Measurements from ENCODE around the gene FKBP3. TPM values are rescaled to one million over a fixed set of nuclear protein-coding genes. Genes with fewer than 3 reads are reported as not detected.
"Not testable (repeated sequence)": the region's sequence is repeated elsewhere in the genome, so short reads cannot be mapped to it uniquely, and the experiment has no call there.

FKBP3 gene
- total RNA-seq, 2 donors from 2014 or later, result 153 to 188 TPM

DNA sequence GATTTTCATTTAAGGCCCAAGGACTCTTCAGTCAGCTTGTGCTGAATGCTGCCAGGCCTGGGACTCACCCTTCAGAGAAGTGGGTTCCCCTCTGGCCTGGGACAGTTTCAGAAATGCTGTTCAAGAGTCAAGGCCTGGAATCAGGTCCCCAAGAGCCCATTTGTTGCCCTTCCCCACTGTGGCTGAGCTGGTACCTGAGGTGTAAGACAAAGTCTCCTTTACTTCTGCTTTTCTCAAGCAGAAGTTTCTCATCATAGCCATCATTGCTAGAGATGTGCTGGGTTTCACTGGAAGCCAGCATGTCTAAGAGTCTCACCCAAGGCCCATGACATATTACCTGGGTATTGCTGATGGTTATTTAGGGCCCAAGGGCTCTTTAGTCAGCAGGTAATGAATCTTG lies 10.4 kb upstream of the FKBP3 start:
- no peak for DNase-seq
- no peak overlapping the region for H3K4me3 Mint-ChIP-seq
- H3K36me3 ChIP-seq (ENCODE audit: control insufficient read depth, insufficient read depth, low read length), result no peaks in the 10 kb centered on the region
- H3K4me3 ChIP-seq (ENCODE audit: low read length), result no peak overlapping the region
- no peaks in the 10 kb centered on the region for H3K4me1 ChIP-seq (ENCODE audit: control insufficient read depth, insufficient read depth, low read length)
- TF ChIP-seq, protein P1, sequence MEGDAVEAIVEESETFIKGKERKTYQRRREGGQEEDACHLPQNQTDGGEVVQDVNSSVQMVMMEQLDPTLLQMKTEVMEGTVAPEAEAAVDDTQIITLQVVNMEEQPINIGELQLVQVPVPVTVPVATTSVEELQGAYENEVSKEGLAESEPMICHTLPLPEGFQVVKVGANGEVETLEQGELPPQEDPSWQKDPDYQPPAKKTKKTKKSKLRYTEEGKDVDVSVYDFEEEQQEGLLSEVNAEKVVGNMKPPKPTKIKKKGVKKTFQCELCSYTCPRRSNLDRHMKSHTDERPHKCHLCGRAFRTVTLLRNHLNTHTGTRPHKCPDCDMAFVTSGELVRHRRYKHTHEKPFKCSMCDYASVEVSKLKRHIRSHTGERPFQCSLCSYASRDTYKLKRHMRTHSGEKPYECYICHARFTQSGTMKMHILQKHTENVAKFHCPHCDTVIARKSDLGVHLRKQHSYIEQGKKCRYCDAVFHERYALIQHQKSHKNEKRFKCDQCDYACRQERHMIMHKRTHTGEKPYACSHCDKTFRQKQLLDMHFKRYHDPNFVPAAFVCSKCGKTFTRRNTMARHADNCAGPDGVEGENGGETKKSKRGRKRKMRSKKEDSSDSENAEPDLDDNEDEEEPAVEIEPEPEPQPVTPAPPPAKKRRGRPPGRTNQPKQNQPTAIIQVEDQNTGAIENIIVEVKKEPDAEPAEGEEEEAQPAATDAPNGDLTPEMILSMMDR (conservative IDR thresholded peaks at IDR 0.05), result no peak
- H3K27me3 ChIP-seq (ENCODE audit: control insufficient read depth, insufficient read depth, low read length, poor library complexity, severe bottlenecking), result no peaks in the 10 kb centered on the region
- peaks cover 31% of the 10 kb centered on the region for H3K36me3 Mint-ChIP-seq (ENCODE audit: low read depth)
- no peaks in the 10 kb centered on the region for H3K27me3 Mint-ChIP-seq (ENCODE audit: insufficient read depth)
- no peaks in the 10 kb centered on the region for H3K9me3 ChIP-seq (ENCODE audit: control insufficient read depth, low read length)
- peaks cover 5% of the 10 kb centered on the region for H3K9me3 Mint-ChIP-seq
- no peak overlapping the region for H3K27ac Mint-ChIP-seq
- H3K9ac ChIP-seq (ENCODE audit: extremely low read depth, low read length, poor library complexity, severe bottlenecking), result no peak overlapping the region
- H3K4me1 Mint-ChIP-seq, result no peaks in the 10 kb centered on the region
- H3K27ac ChIP-seq (ENCODE audit: low read depth, low read length), result no peak overlapping the region

DNA sequence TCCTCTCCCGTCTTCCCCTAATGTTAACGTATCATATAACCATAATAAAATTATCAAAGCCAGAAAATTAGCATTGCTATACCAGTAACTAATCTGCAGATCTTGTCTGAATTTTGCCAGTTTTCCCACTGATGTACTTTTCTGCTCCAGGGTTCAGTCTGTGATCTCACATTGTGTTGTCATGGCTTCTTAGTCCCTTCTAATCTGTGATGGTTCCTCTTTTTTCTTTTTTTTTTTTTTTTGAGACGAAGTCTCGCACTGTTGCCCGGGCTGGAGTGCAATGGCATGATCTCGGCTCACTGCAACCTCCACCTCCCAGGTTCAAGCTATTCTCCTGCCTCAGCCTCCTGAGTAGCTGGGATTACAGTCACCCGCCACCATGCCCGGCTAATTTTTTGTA lies 7.8 kb upstream of the FKBP3 start:
- not testable (repeated sequence) for H3K4me3 ChIP-seq (ENCODE audit: low read length); H3K27me3 ChIP-seq (ENCODE audit: control insufficient read depth, insufficient read depth, low read length, poor library complexity, severe bottlenecking); H3K27ac Mint-ChIP-seq; H3K27ac ChIP-seq (ENCODE audit: low read depth, low read length); H3K4me1 ChIP-seq (ENCODE audit: control insufficient read depth, insufficient read depth, low read length); H3K9me3 Mint-ChIP-seq; H3K4me3 Mint-ChIP-seq; H3K27me3 Mint-ChIP-seq (ENCODE audit: insufficient read depth); H3K36me3 ChIP-seq (ENCODE audit: control insufficient read depth, insufficient read depth, low read length); H3K9ac ChIP-seq (ENCODE audit: extremely low read depth, low read length, poor library complexity, severe bottlenecking); H3K9me3 ChIP-seq (ENCODE audit: control insufficient read depth, low read length); DNase-seq
- Mint-ChIP-seq H3K4me1 (peaks cover 11% of the 10 kb centered on the region), H3K36me3 (ENCODE audit: low read depth) (peaks cover 25% of the 10 kb centered on the region)
- WGBS, 2 experiments (ENCODE audit: insufficient coverage in 1 of 2, insufficient read length in 1 of 2), result 95 to 100% methylated on average over 2 to 8 of the region's 8 CpGs

DNA sequence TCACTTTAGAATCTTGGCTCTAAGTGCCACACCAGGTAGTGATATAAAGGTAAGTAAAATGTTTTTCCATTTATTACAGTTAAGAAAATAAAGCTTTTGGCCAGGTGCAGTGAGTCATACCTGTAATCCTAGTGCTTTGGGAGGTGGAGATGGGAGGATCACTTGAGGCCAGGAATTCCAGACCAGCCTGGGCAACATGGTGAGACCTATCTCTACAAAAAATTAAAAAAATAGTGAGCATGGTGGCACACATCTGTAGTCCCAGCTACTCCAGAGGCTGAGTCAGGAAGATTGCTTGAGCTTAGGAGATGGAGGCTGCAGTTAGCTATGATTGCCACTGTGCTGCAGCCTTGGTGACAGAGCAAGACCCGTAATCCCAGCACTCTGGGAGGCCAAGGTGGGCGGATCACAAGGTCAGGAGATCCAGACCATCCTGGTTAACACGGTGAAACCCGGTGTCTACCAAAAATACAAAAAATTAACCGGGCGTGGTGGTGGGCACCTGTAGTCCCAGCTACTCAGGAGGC lies 6.4 kb upstream of the FKBP3 start:
- Histone ChIP-seq H3K27ac (ENCODE audit: low read depth, low read length) (no peak overlapping the region), H3K9me3 (ENCODE audit: control insufficient read depth, low read length) (no peaks in the 10 kb centered on the region), H3K27me3 (ENCODE audit: control insufficient read depth, insufficient read depth, low read length, poor library complexity, severe bottlenecking) (no peaks in the 10 kb centered on the region), H3K4me3 (ENCODE audit: low read length) (no peak overlapping the region), H3K4me1 (ENCODE audit: control insufficient read depth, insufficient read depth, low read length) (no peaks in the 10 kb centered on the region), H3K9ac (ENCODE audit: extremely low read depth, low read length, poor library complexity, severe bottlenecking) (no peak overlapping the region), H3K36me3 (ENCODE audit: control insufficient read depth, insufficient read depth, low read length) (no peaks in the 10 kb centered on the region)
- no peak overlapping the region for H3K27ac Mint-ChIP-seq
- TF ChIP-seq, protein P1 (conservative IDR thresholded peaks at IDR 0.05), result no peak
- peaks cover 18% of the 10 kb centered on the region for H3K36me3 Mint-ChIP-seq (ENCODE audit: low read depth)
- H3K4me1 Mint-ChIP-seq, result peaks cover 17% of the 10 kb centered on the region
- no peaks in the 10 kb centered on the region for H3K27me3 Mint-ChIP-seq (ENCODE audit: insufficient read depth)
- peaks cover 3% of the 10 kb centered on the region for H3K9me3 Mint-ChIP-seq
- DNase-seq, result no peak
- H3K4me3 Mint-ChIP-seq, result no peak overlapping the region
- 93 to 96% methylated on average over 6 of the region's 6 CpGs for WGBS, 2 experiments (ENCODE audit: insufficient coverage in 1 of 2, insufficient read length in 1 of 2)

DNA sequence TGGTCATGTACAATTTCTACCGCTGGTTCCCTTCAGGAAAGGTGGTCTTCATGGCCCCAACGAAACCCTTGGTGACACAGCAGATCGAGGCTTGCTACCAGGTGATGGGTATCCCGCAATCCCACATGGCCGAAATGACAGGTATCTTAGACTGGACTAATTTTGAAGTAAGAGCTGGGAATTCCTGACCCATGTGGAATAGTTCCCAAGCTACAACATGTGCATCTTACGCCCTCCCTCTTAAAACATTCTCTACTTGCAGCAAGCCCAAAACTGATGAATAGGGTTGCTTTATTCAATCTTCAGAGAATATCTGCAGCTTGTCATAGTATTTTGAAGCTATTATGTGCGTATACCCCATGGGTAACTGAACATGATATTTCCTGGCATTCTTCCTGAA lies 2.1 kb upstream of the FKBP3 start:
- no peaks in the 10 kb centered on the region for H3K9me3 ChIP-seq (ENCODE audit: control insufficient read depth, low read length)
- H3K27ac ChIP-seq (ENCODE audit: low read depth, low read length), result peak overlapping the region; percentile 77
- H3K4me1 Mint-ChIP-seq, result peaks cover 22% of the 10 kb centered on the region
- no peaks in the 10 kb centered on the region for H3K4me1 ChIP-seq (ENCODE audit: control insufficient read depth, insufficient read depth, low read length)
- WGBS, 2 experiments (ENCODE audit: insufficient coverage in 1 of 2, insufficient read length in 1 of 2), result 4 to 9% methylated on average over 6 to 7 of the region's 7 CpGs
- peak overlapping the region; percentile 89 for H3K27ac Mint-ChIP-seq
- H3K9me3 Mint-ChIP-seq, result no peaks in the 10 kb centered on the region
- H3K27me3 ChIP-seq (ENCODE audit: control insufficient read depth, insufficient read depth, low read length, poor library complexity, severe bottlenecking), result no peaks in the 10 kb centered on the region
- peak overlapping the region; percentile 99 for H3K4me3 ChIP-seq (ENCODE audit: low read length)
- H3K36me3 ChIP-seq (ENCODE audit: control insufficient read depth, insufficient read depth, low read length), result no peaks in the 10 kb centered on the region
- TF ChIP-seq, protein P1 (conservative IDR thresholded peaks at IDR 0.05), result no peak
- H3K4me3 Mint-ChIP-seq, result peak overlapping the region; percentile 97
- H3K27me3 Mint-ChIP-seq (ENCODE audit: insufficient read depth), result no peaks in the 10 kb centered on the region
- DNase-seq, result no peak
- peaks cover 6% of the 10 kb centered on the region for H3K36me3 Mint-ChIP-seq (ENCODE audit: low read depth)
- H3K9ac ChIP-seq (ENCODE audit: extremely low read depth, low read length, poor library complexity, severe bottlenecking), result peak overlapping the region; percentile 72

Data from endodermal cell (in vitro differentiated cells).